HEK293 (cell line): Measurements from ENCODE around the gene CRYBB1.

Experiments
- ATF2 ChIP-seq: fragments of 450-650 bp; formaldehyde crosslinking; IDR thresholded peaks from 2 replicates; pipeline ENCODE4 v1.5.1; 2016; ENCODE audit warnings: missing biosample characterization, missing genetic modification characterization, low read depth
- PRDM1 ChIP-seq: fragments of 450-650 bp; formaldehyde crosslinking; IDR thresholded peaks from 2 replicates; pipeline ENCODE4; 2016; ENCODE audit warnings: missing biosample characterization, missing genetic modification characterization
- TCF7L2 ChIP-seq: IDR thresholded peaks from 2 replicates; pipeline ENCODE4 v1.6.1; 2011; ENCODE audit warnings: low read depth, mild to moderate bottlenecking, inconsistent platforms, low read length, moderate library complexity, borderline replicate concordance
- ZNF112 ChIP-seq: fragments of 450-650 bp; formaldehyde crosslinking; IDR thresholded peaks from 2 replicates; pipeline ENCODE4 v1.5.0; 2017; ENCODE audit warnings: missing biosample characterization, missing genetic modification characterization
- ZNF114 ChIP-seq: fragments of 450-650 bp; formaldehyde crosslinking; IDR thresholded peaks from 2 replicates; pipeline ENCODE4 v1.5.0; 2017; ENCODE audit warnings: missing biosample characterization, missing genetic modification characterization
- ZNF121 ChIP-seq: fragments of 450-650 bp; formaldehyde crosslinking; IDR thresholded peaks from 2 replicates; pipeline ENCODE4 v1.5.1; 2016; ENCODE audit warnings: missing biosample characterization, missing genetic modification characterization
- ZNF133 ChIP-seq: fragments of 450-650 bp; formaldehyde crosslinking; IDR thresholded peaks from 2 replicates; pipeline ENCODE4 v1.5.1; 2016; ENCODE audit warnings: missing biosample characterization, missing genetic modification characterization
- ZNF16 ChIP-seq: fragments of 450-650 bp; formaldehyde crosslinking; IDR thresholded peaks from 2 replicates; pipeline ENCODE4 v1.5.1; 2016; ENCODE audit warnings: low read depth, missing biosample characterization, missing genetic modification characterization
- ZNF248 ChIP-seq: fragments of 450-650 bp; formaldehyde crosslinking; IDR thresholded peaks from 2 replicates; pipeline ENCODE4 v1.5.1; 2017; ENCODE audit warnings: missing biosample characterization, missing genetic modification characterization
- ZNF792 ChIP-seq: fragments of 450-650 bp; formaldehyde crosslinking; IDR thresholded peaks from 2 replicates; pipeline ENCODE4 v1.5.1; 2016; ENCODE audit warnings: missing biosample characterization, missing genetic modification characterization
- TF ChIP-seq, protein P1 (sequence below): fragments of 450-650 bp; formaldehyde crosslinking; IDR thresholded peaks from 2 replicates; pipeline ENCODE4 v1.5.1; 2016; ENCODE audit warnings: missing biosample characterization, missing genetic modification characterization

- TF ChIP-seq ZNF112 (tag by site-specific recombination) (no peak), ZNF133 (tag by site-specific recombination) (no peak), ZNF16 (tag by site-specific recombination) (no peak), ZNF114 (tag by site-specific recombination) (no peak), ZNF121 (tag by site-specific recombination) (no peak), ATF2 (tag by site-specific recombination) (no peak), ZNF792 (tag by site-specific recombination) (no peak), TCF7L2 (no peak), PRDM1 (no peak), ZNF248 (tag by site-specific recombination) (no peak)
- TF ChIP-seq, protein P1, sequence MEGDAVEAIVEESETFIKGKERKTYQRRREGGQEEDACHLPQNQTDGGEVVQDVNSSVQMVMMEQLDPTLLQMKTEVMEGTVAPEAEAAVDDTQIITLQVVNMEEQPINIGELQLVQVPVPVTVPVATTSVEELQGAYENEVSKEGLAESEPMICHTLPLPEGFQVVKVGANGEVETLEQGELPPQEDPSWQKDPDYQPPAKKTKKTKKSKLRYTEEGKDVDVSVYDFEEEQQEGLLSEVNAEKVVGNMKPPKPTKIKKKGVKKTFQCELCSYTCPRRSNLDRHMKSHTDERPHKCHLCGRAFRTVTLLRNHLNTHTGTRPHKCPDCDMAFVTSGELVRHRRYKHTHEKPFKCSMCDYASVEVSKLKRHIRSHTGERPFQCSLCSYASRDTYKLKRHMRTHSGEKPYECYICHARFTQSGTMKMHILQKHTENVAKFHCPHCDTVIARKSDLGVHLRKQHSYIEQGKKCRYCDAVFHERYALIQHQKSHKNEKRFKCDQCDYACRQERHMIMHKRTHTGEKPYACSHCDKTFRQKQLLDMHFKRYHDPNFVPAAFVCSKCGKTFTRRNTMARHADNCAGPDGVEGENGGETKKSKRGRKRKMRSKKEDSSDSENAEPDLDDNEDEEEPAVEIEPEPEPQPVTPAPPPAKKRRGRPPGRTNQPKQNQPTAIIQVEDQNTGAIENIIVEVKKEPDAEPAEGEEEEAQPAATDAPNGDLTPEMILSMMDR (tag by site-specific recombination): no peak
Observed at GRCh38 chr22:26606611-26607010, 11.2 kb downstream of the CRYBB1 start.
